ENCODE results near the gene WFDC9.
"Not testable (repeated sequence)": the region's sequence is repeated elsewhere in the genome, so short reads cannot be mapped to it uniquely, and the experiment has no call there.

- not testable (repeated sequence) for TF ChIP-seq EZH2phosphoT487 (conservative IDR thresholded peaks at IDR 0.05; ENCODE audit: low read length)
- TF ChIP-seq, protein P1, sequence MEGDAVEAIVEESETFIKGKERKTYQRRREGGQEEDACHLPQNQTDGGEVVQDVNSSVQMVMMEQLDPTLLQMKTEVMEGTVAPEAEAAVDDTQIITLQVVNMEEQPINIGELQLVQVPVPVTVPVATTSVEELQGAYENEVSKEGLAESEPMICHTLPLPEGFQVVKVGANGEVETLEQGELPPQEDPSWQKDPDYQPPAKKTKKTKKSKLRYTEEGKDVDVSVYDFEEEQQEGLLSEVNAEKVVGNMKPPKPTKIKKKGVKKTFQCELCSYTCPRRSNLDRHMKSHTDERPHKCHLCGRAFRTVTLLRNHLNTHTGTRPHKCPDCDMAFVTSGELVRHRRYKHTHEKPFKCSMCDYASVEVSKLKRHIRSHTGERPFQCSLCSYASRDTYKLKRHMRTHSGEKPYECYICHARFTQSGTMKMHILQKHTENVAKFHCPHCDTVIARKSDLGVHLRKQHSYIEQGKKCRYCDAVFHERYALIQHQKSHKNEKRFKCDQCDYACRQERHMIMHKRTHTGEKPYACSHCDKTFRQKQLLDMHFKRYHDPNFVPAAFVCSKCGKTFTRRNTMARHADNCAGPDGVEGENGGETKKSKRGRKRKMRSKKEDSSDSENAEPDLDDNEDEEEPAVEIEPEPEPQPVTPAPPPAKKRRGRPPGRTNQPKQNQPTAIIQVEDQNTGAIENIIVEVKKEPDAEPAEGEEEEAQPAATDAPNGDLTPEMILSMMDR (IDR thresholded peaks at IDR 0.05; ENCODE audit: insufficient read depth, low read length, poor library complexity, severe bottlenecking), result not testable (repeated sequence)
Measured at GRCh38 chr20:45645869-45646268, 14.8 kb upstream of the WFDC9 start.
